Sigmoid colon (tissue), 4 donors: ENCODE results near the gene ZFYVE26.

Source experiments
- EP300 ChIP-seq, 4 donors: sonication (generic); formaldehyde crosslinking; IDR thresholded peaks; one replicate each; pipeline ENCODE4 v1.6.1; 2017; ENCODE audit warnings: antibody characterized with exemption in 4 of 4
- POLR2A ChIP-seq, 2 donors: fragments of 450-650 bp; IDR thresholded peaks; one replicate each; pipeline ENCODE4 v1.6.1; 2016; ENCODE audit warnings: antibody characterized with exemption in 2 of 2, mild to moderate bottlenecking in 2 of 2, moderate library complexity in 2 of 2
- POLR2AphosphoS5 ChIP-seq, 4 donors: sonication (generic); formaldehyde crosslinking; IDR thresholded peaks; one replicate each; pipeline ENCODE4 v1.6.1; 2017; ENCODE audit warnings: antibody characterized with exemption in 4 of 4
- TF ChIP-seq, protein P1 (sequence below), 4 experiments: fragments of 450-650 bp in 3 of 4; fragments of 200-600 bp in 1 of 4; IDR thresholded peaks; one replicate each; pipeline ENCODE4 v1.5.1; 2016 to 2019; ENCODE audit warnings: antibody characterized with exemption in 4 of 4, mild to moderate bottlenecking in 3 of 4, moderate library complexity in 2 of 4

GRCh38 chr14:67744046-67744445 lies 72.3 kb downstream of the ZFYVE26 start:
- TF ChIP-seq, protein P1, sequence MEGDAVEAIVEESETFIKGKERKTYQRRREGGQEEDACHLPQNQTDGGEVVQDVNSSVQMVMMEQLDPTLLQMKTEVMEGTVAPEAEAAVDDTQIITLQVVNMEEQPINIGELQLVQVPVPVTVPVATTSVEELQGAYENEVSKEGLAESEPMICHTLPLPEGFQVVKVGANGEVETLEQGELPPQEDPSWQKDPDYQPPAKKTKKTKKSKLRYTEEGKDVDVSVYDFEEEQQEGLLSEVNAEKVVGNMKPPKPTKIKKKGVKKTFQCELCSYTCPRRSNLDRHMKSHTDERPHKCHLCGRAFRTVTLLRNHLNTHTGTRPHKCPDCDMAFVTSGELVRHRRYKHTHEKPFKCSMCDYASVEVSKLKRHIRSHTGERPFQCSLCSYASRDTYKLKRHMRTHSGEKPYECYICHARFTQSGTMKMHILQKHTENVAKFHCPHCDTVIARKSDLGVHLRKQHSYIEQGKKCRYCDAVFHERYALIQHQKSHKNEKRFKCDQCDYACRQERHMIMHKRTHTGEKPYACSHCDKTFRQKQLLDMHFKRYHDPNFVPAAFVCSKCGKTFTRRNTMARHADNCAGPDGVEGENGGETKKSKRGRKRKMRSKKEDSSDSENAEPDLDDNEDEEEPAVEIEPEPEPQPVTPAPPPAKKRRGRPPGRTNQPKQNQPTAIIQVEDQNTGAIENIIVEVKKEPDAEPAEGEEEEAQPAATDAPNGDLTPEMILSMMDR (IDR thresholded peaks at IDR 0.05): no peak
- TF ChIP-seq POLR2A (IDR thresholded peaks at IDR 0.05) (no peak), EP300 (IDR thresholded peaks at IDR 0.05) (no peak), POLR2AphosphoS5 (IDR thresholded peaks at IDR 0.05) (no peak)
